G401 (cell line): ENCODE measurements around the gene AASS. TPM values are rescaled to one million over a fixed set of nuclear protein-coding genes. Genes with fewer than 3 reads are reported as not detected.

Experiments
- DNase-seq: peaks from one replicate; pipeline ENCODE4 v3.0.0-alpha.2; 2015; ENCODE audit warnings: low spot score
- in situ Hi-C: cut with HindIII; loops from 2 replicates; pipeline ENCODE4 v1.10.0; 2016; ENCODE audit warnings: low sequenced_read_pairs, mixed read lengths
- total RNA-seq: library from RNA; depleted of rRNA; stranded (reverse); fragments of >200 nt; shearing (Covaris generic); gene quantifications from 2 replicates; pipeline ENCODE4 v1.2.3, GENCODE V29; 2014

The AASS gene
- total RNA-seq, 1 experiment from 2014 or later = 3.0 TPM

DNA sequence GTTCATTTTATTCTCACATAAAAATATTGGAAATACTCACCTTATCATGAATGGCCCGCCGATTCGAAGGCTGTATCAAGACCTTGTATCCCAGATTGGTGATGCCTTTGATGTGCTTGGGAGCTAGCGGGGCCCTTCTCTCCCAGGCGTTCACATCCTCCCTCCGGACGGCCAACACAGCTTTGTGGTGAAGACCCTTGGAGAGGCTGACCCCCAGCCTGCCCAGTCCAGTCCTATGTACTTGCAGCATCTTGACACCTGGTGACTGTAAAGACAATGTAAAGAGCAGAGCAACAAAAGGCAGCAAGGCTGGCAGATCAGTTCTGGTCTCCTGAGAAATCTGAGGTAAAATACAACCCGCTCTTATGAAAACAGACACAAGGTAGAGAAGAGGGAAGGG, 10.6 kb downstream of the AASS start:
- in situ Hi-C loops = no loop called here

DNA sequence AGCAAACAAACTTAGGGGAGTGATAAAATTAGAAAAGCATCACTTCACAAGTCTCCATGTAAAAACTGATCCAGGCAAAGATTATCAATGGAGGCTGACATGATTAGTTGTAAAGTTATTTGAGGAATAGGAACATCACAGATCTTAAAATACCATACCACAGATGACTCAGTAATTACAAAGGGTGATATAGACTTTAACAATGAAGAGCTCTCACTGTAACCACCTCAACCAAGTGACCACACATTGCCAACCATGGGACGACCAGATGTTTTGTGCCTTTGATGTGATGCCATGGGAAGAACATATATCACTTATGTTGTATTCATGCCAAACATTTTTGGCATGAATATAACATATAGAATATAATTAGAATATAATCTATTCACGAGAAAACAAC, 11.7 kb downstream of the AASS start:
- in situ Hi-C loops = no loop called here
- DNase-seq = no peak

More for the DNA sequence above, 10.6 kb downstream of the AASS start:
- no peak for DNase-seq

DNA sequence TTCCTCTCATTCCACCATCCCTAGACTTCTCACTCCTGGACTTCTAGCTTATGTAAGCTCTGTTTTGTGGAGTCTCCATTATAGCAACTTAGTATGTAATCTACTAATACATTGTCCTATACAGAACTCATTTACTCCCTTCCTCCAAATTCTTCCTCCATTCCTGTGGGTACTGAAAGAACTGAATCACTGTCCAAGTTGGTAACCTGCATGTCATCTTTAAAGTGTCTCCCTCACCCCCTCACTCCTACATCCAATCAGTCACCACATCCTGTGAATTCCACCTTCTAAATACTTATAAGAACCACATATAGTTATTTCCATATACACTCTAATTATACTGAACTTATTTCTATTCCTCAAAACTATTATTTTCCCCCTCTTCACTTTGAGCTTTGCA, 20.3 kb downstream of the AASS start:
- no peak for DNase-seq
- in situ Hi-C loops = no loop called here

DNA sequence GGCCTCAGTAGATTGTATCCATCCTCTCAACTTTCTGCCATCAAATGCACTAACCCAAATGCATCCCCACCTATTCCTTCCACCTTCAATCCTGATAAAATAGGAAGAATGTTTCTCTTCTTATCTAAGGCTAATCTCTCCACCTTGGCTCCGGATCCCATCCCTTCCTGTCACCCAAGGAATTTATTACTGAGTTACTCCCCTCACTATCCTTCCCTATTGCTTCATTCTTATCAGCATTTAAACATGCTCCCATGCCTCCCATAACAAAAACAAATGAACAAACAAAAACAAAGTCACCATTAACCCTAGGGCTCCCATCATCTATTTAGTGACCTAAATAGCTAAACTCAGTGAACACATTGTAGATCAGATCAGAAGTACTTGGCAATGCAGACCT, 25.3 kb downstream of the AASS start:
- DNase-seq = no peak
- in situ Hi-C loops = no loop called here

DNA sequence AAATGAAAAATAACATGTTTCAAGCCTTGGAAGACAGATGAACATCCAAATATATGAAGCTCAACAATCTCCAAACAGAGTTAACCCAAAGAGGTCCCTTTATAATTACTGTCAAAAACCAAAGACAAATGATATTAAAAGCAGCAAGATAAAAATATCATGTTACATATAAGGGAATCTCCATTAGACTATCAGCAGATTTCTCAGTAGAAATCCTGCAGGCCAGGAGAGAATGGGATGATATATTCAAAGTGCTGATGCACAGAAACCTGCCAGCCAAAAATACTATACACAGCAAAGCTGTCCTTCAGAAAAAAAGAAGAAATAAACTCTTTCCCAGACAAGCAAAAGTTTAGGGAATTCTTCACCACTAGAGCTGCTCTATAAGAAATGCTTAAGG, 41.0 kb downstream of the AASS start:
- in situ Hi-C loops = no loop called here
- no peak for DNase-seq

DNA sequence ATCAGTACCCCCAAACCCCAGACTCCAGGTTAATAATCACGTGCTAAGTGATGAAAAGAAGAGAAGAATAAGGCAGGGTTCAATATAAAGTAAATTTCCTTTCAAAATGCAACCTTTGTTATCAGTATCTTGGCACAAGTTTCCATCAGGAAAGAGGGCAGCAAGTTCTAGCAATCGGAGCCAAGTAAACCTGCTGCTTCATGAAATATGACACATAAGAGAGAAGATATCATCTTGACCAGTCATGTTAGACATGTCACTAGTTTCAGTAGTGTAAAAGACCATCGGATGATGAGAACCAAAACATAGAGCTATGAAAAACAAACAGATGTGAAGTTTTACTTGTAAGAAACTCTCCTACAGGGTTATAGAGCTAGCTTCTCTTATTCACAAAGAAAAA, 44.0 kb downstream of the AASS start:
- in situ Hi-C loops = no loop called here

DNA sequence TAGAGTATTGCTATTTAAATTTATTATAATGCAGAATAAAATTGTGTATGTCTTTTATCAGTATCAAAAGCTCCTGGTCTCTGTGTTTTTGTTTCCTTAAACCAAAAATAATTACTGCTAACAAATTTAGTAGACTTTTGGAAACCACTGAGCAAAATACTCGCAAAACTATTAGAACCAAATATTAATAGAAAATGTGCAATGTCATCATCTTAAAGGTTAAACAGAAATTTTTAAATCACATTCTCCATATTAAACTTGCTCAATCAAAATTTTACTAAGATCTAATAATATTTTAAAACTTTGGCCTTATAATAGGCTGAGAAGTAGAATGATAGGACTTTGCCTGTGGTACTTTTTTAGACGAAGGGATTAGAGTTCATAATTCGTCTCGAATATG, 48.4 kb downstream of the AASS start:
- no peak for DNase-seq
- in situ Hi-C loops = no loop called here

More for the DNA sequence above, 44.0 kb downstream of the AASS start:
- no peak for DNase-seq

DNA sequence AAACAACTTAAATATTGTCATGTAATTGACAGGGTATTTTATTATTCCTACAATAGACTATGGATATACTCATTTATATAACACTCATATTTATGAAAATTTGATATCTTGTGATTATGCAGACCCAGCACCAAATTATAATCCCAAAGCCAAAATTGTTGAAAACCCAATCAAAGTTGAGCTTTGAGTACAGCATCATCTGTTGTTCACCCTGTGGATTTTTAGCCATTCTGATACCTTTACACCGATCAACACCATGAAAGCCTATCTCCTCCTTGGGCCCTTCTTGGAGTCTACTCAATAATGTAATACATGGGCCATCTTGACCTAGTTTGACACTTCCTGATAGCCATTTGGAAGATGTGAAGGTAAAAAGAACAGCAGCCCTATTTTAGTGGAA, 49.5 kb downstream of the AASS start:
- no peak for DNase-seq
- in situ Hi-C loops = no loop called here

DNA sequence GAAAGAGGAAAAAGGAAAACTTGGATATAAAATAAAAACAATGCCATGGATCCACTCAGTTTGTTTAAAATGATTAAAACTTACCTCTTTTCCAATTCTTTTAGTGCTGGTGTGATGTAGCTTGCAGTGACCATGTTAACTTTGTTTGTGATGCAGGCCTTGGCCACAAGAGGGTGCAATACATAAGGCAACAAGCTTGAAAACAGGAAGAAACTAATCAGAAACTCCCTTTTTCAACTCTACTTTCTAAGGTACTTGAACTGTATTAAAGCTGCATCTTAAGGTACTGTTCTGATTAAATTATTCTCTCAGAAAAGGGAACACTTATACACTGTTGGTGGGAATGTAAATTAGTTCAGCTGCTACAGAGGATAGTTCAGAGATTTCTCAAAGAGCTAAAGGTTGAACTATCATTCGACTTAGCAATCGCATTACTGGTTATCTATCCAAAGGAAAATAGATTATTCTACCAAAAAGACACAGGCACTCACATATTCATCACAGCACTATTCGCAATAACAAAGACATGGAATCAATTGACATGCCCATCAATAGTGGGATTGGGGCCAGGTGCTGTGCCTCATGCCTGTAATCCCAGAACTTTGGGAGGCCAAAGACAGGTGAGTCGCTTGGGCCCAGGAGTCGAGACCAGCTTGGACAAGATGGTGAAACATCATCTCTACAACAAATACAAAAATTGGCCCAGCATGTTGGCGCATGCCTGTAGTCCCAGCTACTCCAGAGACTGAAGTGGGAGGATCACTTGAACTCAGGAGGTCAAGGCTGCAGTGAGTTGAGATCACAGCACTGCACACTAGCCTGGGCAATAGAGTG, 50.9 kb downstream of the AASS start:
- in situ Hi-C loops = no loop called here
- DNase-seq = peak; percentile 48

DNA sequence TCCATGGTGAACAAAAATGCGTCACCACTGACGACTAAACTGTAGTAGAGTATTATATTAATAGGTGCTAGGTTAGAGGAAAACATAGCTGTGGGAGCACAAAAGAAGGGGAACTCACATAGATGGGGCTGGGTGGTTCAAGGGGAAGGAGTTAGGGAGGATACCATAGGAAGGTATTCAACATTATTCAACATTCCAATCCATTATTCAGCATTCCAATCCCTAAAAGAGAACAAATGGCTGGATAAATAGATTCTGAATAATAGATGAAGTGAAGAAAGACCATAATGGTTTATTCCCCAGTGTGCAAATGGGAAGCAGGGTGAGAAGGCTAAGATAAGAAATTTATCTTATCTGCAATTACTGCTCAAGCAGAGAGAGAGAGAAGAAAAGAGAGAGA, 61.4 kb downstream of the AASS start:
- in situ Hi-C loops = no loop called here
- DNase-seq = no peak

DNA sequence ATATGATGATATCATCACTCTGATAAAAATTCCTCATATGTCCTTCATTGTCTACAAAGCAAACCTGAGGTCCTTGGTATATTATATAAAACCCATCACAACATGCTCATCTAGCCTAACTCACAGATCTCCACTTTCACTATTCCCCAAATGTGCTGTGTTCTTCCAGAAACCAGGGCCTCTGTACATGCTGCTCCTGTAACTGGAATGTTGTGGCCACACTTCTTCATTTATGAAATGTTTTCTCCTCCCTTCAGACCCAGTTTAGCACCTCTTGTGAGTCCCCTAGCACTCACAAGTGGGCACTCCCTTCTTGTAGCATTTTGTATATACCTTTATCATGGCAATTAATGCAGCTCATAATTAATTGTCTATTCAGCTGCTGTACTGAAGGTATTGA, 61.9 kb downstream of the AASS start:
- in situ Hi-C loops = no loop called here
- no peak for DNase-seq

DNA sequence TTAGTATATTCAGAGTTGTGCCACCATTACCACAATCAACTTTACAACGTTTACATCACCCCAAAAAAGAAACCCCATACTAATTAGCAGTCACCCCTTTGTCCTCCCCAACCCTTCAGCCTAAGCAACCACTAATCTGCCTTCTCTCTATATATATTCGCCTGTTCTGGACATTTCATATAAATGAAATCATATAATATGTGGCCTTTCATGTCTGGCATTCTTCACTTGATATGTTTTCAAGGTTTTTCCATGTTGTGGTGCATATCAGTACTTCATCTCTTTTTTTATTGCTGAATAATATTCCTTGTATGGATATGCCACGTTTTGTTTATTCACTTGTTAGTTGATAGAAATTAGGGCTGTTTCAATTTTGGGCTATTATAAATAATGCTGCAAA, 70.4 kb downstream of the AASS start:
- DNase-seq = no peak
- in situ Hi-C loops = no loop called here

DNA sequence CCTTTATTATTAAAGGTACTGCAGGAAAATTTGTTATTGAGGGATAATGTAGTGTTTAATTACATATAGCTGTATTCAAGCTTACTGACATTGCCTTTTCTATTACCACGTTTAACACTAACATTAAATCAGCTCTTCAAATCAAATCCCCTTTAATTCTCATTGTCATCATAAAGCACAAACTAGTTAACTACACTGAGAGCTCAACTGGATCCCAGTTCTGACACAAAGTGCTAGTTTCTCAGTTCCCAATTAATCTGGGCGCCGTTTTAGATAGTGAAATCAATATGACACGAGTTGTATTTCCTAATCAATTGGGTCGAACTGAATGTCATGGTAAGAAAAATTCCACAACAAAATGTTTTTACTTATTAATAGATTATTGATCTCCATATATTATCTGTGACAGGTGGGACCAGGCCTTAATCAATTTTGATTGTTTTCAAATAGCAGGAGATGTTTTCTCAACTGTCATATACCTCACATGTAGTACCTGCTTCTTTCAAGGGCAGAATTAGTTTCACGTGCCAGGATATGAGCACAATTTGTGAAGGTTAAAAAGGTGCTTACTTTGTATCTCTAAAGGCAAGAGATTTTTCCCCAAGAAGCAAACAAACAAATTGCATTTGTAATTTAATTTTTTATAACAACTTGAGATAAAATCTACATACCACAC, 71.0 kb downstream of the AASS start:
- in situ Hi-C loops = no loop called here
- DNase-seq = no peak

DNA sequence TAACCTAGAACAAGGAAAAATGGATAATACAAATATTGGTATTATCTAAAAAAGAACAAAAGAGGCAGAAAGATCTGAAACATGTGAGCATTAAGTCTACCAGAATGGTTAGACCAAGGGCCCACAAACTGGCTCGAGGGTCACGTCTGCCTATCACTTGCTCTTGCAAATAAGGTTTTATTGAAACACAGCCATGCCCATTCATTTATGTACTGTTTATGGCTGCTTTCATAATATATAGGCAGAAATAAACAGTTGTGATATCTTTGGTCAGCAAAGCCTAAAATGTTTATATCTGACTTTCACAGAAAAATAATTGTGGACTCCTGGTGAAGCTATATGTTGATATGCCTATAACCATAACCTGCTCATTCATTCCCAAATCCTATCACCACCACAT, 71.8 kb downstream of the AASS start:
- in situ Hi-C loops = no loop called here
- no peak for DNase-seq

DNA sequence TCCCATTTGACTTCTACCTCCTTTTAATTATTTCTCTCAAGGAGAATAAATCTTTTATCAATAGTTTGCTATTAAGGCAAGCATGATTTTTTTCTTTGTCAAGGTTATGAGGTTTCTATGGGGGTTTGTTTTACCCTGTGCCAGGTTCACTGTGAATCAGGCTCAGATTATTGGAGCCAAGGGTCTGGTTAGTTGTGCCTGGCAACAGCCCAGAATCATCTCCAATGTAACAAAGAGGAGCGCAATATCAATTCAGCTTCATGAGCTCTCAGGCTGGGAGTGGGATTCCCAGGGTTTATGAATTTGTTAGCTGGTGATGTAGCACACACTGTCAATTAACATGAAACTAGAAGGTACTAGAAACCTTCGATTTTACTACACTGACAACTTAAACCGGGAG, 73.2 kb downstream of the AASS start:
- no peak for DNase-seq
- in situ Hi-C loops = no loop called here

DNA sequence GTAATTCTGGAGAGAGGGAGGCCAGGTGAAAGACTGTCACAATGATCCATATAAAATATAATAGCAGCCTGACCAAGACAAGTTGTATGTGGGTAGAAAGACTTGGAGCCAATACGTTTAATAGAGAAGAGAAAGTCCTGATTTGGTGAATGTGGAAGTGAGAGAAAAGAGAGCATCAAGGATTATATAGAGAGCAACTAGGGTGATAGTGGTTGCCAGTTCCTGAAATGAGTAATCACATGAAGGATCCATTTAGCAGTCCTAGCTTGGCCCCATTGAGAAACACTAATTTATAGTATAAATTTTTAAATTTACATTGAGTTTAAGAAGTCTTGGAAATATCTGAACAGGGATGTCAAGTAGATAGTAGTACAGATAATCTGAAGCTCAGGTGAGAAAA, 74.0 kb downstream of the AASS start:
- DNase-seq = no peak
- in situ Hi-C loops = no loop called here

DNA sequence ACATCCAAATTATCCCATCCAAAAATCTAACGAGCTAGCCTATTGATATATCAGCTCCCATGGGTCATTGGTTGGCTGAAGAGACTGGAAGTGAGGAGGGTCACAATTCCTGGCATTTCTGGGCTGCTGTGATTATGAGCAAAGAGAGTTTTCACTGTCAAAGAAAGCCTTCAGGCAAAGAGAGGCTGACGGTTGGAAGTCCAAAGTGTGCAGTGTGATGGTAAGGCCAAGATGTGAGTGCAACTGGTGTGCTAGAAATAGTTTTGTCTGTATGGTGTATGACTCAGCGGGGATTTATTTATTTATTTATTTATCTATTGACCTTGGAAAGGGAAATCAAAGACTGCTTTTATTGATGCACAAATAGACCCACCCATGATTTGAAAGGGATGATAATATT, 75.0 kb downstream of the AASS start:
- DNase-seq = no peak
- in situ Hi-C loops = no loop called here

DNA sequence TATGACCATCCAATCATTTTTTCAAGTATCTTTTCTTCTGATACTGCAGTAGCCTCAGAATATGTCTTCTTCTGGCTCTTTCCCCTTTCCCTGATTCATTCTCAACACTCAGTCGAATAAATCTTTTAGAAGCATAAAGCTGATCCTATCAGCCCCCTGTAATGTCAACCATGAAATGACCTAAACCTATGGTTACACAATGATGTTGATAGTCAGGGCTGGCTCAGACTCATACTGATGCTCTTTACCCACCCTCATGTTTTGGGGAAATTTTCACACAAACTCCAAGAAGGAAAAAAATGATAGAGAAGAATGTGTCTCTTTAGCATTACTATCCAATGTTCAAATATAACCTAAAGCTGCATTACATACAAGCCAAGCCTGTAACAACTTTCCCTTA, 76.0 kb downstream of the AASS start:
- in situ Hi-C loops = no loop called here
- no peak for DNase-seq

DNA sequence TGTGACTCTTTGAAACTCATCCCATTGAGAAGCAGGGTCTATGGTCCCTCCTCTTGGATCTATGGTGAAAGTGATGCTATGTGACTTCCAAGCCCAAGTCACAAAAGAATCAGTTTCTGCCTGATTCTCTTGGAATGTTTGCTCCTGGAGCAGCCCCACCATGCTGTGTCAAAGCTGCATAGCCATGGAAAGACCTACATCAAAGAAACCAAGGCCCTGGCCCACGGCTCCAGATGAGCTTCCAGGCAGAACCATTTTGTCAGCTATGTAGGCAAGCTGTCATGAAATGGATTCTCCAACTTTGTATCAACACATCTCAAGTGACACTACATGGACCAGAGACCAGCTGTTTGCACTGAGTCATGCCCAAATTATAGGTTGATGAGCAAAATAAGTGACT, 77.0 kb downstream of the AASS start:
- in situ Hi-C loops = no loop called here
- DNase-seq = no peak

DNA sequence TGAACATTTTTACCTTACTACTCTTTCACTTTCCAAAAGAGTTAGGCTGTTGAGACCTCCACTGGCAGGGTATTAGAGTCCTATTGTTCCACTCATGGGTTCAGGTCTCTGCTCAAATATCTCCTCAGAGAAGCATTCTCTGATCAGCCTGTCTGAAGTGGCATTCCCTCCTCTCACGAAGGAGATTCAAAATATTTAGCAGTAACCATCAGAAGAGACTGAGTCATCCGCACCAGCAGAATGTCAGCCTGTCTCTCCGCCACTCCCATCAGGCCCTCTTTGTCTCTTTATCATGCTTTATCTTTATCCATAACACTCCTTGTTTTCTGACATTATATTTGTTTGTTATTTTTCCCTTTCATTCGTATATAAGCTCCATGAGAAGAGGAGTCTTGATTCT, 79.1 kb downstream of the AASS start:
- in situ Hi-C loops = no loop called here
- no peak for DNase-seq

DNA sequence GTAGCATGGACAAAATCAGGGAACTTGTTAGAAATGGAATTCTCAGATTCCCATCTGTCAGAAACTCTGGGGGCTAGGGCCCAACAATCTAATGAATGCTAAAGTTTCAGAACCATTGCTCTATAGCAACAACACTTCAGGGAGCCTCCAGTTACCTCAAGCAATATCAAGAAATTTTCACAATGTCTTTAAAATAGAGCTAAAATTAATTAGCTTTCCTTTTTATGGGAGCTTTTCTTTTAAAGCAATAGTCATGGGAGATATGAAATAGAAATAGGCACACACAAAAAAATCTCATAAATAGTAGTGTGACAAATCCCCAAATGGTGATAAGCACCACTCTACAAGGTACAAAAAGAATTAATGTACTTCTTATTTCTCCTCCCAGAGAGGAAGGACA, 80.9 kb downstream of the AASS start:
- DNase-seq = no peak
- in situ Hi-C loops = no loop called here
